HepG2 (cell line): ENCODE measurements around the gene PLXNC1. TPM values are rescaled to one million over a fixed set of nuclear protein-coding genes. Genes with fewer than 3 reads are reported as not detected.

Source experiments
- HBP1 ChIP-seq: IDR thresholded peaks from 2 replicates; pipeline ENCODE4 v1.6.1; 2016; ENCODE audit warnings: low read depth, control low read depth
- HDAC1 ChIP-seq: sonication (generic); formaldehyde crosslinking; IDR thresholded peaks from 2 replicates; pipeline ENCODE4 v1.5.1; 2020; ENCODE audit warnings: mild to moderate bottlenecking, missing genetic modification reagents
- KLF12 ChIP-seq: sonication (generic); formaldehyde crosslinking; IDR thresholded peaks from 2 replicates; pipeline ENCODE4 v1.4.0; 2020; ENCODE audit warnings: missing genetic modification reagents, borderline replicate concordance
- KLF6 ChIP-seq: IDR thresholded peaks from 2 replicates; pipeline ENCODE4 v1.8.0; 2016; ENCODE audit warnings: missing biosample characterization, missing genetic modification reagents
- PAX8 ChIP-seq: sonication (generic); formaldehyde crosslinking; IDR thresholded peaks from 2 replicates; pipeline ENCODE4 v1.8.0; 2022; ENCODE audit warnings: mild to moderate bottlenecking, missing genetic modification reagents, borderline replicate concordance
- PHF5A ChIP-seq: IDR thresholded peaks from one replicate; pipeline ENCODE4 v1.6.1; 2018; ENCODE audit warnings: low read depth, missing genetic modification reagents; ENCODE audit not compliant: unreplicated experiment
- PLRG1 ChIP-seq: fragments of 450-650 bp; conservative IDR thresholded peaks from 2 replicates; pipeline ENCODE4 v1.6.1; 2016
- PTBP1 ChIP-seq: fragments of 200-400 bp; formaldehyde crosslinking; IDR thresholded peaks from 2 replicates; pipeline ENCODE4 v1.6.1; 2018; ENCODE audit warnings: low read length, low read depth; ENCODE audit not compliant: poor library complexity, severe bottlenecking
- RARA ChIP-seq: IDR thresholded peaks from 2 replicates; pipeline ENCODE4 v1.6.1; 2016; ENCODE audit warnings: missing genetic modification reagents, missing compliant biosample characterization
- RFX1 ChIP-seq: fragments of 450-650 bp; IDR thresholded peaks from 2 replicates; pipeline ENCODE4 v1.6.1; 2017
- SP2 ChIP-seq: sonication (generic); formaldehyde crosslinking; IDR thresholded peaks from 2 replicates; pipeline ENCODE4 v1.5.1; 2020; ENCODE audit warnings: mild to moderate bottlenecking, missing genetic modification reagents
- TMF1 ChIP-seq: sonication (generic); formaldehyde crosslinking; IDR thresholded peaks from 2 replicates; pipeline ENCODE4 v1.8.1; 2022; ENCODE audit warnings: low read depth, missing genetic modification reagents
- ZFP36 ChIP-seq: fragments of 150-350 bp; IDR thresholded peaks from 2 replicates; pipeline ENCODE4 v1.6.1; 2018; ENCODE audit warnings: borderline replicate concordance, low read length, low read depth; ENCODE audit not compliant: partially characterized antibody
- ZMAT3 ChIP-seq: sonication (generic); formaldehyde crosslinking; conservative IDR thresholded peaks from 2 replicates; pipeline ENCODE4 v1.7.0; 2021; ENCODE audit warnings: missing genetic modification reagents
- ZNF12 ChIP-seq: sonication (generic); formaldehyde crosslinking; IDR thresholded peaks from 2 replicates; pipeline ENCODE4 v1.5.0; 2020; ENCODE audit warnings: missing genetic modification reagents
- ZNF20 ChIP-seq: sonication (generic); formaldehyde crosslinking; IDR thresholded peaks from 2 replicates; pipeline ENCODE4 v1.4.0; 2020; ENCODE audit warnings: mild to moderate bottlenecking, moderate library complexity, missing genetic modification reagents
- ZNF260 ChIP-seq: sonication (generic); formaldehyde crosslinking; IDR thresholded peaks from 2 replicates; pipeline ENCODE4 v1.4.0; 2020; ENCODE audit warnings: missing genetic modification reagents, low read depth, mild to moderate bottlenecking, borderline replicate concordance
- polyA plus RNA-seq, 8 experiments: library from polyadenylated mRNA; depleted of rRNA in 3 of 8; stranded (reverse) in 7 of 8; unstranded in 1 of 8; fragments of >200 nt; fragmentation: Illumina TruSeq in 4 of 8; extraction: Trizol in 4 of 8; gene quantifications; 2 replicates each; pipeline versions ENCODE4 v1.2.1 to v1.2.3, GENCODE V29; 2011 to 2016; ENCODE audit warnings: low read depth in 4 of 8, missing spikeins in 1 of 8, mixed read lengths in 1 of 8; ENCODE audit not compliant: insufficient read depth in 1 of 8
- total RNA-seq, 5 experiments: library from RNA; depleted of rRNA; stranded (reverse); fragments of >200 nt; fragmentation: Illumina TruSeq; extraction: Trizol; gene quantifications; 2 replicates each; pipeline ENCODE4 v1.2.3, GENCODE V29; 2016; ENCODE audit warnings: low read depth in 1 of 5
- TF ChIP-seq, protein P1 (sequence below): sonication (generic); formaldehyde crosslinking; conservative IDR thresholded peaks from 2 replicates; pipeline ENCODE4 v1.4.0; 2020; ENCODE audit warnings: missing genetic modification reagents

Gene PLXNC1
- total and polyA plus RNA-seq, 2 of the 13 experiments (the other 11 are each of a cell fraction or from before 2014, with no cell fraction given), result 6.6 to 11.2 TPM

DNA sequence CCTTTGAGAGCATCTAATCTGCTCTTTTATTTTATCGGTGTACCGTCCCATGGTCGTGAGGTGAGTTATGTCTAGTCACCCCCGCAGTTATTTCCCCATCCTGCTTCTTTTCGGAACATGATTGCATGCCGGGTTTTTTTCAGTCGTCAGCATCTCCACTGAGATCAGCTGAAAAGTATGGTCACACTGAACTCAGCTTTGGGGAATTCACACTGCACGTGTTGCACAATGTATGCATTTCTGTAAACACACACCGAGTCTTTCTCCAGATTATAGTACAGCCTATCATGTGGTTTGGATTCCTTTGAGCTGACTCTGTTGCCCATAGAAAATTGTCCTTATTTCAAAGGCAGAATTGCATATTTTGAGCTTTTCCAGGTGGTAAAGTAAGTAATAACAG is 24.6 kb downstream of the PLXNC1 start (continued):
- TF ChIP-seq RFX1, result no peak
- TF ChIP-seq ZNF20 (CRISPR knock-in tag), result no peak
- peak; percentile 40; the same call in 1 of the 2 replicates for TF ChIP-seq HDAC1 (CRISPR knock-in tag)
- TF ChIP-seq ZNF260, result no peak
- TF ChIP-seq, protein P1, sequence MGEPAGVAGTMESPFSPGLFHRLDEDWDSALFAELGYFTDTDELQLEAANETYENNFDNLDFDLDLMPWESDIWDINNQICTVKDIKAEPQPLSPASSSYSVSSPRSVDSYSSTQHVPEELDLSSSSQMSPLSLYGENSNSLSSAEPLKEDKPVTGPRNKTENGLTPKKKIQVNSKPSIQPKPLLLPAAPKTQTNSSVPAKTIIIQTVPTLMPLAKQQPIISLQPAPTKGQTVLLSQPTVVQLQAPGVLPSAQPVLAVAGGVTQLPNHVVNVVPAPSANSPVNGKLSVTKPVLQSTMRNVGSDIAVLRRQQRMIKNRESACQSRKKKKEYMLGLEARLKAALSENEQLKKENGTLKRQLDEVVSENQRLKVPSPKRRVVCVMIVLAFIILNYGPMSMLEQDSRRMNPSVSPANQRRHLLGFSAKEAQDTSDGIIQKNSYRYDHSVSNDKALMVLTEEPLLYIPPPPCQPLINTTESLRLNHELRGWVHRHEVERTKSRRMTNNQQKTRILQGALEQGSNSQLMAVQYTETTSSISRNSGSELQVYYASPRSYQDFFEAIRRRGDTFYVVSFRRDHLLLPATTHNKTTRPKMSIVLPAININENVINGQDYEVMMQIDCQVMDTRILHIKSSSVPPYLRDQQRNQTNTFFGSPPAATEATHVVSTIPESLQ, result no peak
- TF ChIP-seq PTBP1, result no peak
- no peak for TF ChIP-seq ZMAT3 (CRISPR knock-in tag)
- TF ChIP-seq SP2 (CRISPR knock-in tag), result no peak
- TF ChIP-seq TMF1 (CRISPR knock-in tag), result no peak
- TF ChIP-seq KLF12 (CRISPR knock-in tag), result no peak
- peak; percentile 85 for TF ChIP-seq ZNF12 (CRISPR knock-in tag)
- TF ChIP-seq PAX8 (CRISPR knock-in tag), result no peak
- TF ChIP-seq PLRG1, result no peak
- TF ChIP-seq PHF5A (CRISPR knock-in tag), result no peak
- TF ChIP-seq HBP1, result no peak
- peak; percentile 63 for TF ChIP-seq RARA
- no peak for TF ChIP-seq ZFP36
- 0 out of 2 replicates have a peak, but pooled peaks have one; percentile 60 for TF ChIP-seq KLF6 (CRISPR knock-in tag)
